HG02798 (cell line): ENCODE measurements around the gene MBD3.
A peak's percentile ranks its signal among the peaks of the same experiment; 100 is the strongest.

ENCODE experiments used
- ATAC-seq: cut with Tn5 transposase; IDR thresholded peaks from one replicate; pipeline ENCODE4 v1.9.1; 2021; ENCODE audit warnings: mild to moderate bottlenecking; ENCODE audit not compliant: unreplicated experiment, poor library complexity

The MBD3 gene

DNA sequence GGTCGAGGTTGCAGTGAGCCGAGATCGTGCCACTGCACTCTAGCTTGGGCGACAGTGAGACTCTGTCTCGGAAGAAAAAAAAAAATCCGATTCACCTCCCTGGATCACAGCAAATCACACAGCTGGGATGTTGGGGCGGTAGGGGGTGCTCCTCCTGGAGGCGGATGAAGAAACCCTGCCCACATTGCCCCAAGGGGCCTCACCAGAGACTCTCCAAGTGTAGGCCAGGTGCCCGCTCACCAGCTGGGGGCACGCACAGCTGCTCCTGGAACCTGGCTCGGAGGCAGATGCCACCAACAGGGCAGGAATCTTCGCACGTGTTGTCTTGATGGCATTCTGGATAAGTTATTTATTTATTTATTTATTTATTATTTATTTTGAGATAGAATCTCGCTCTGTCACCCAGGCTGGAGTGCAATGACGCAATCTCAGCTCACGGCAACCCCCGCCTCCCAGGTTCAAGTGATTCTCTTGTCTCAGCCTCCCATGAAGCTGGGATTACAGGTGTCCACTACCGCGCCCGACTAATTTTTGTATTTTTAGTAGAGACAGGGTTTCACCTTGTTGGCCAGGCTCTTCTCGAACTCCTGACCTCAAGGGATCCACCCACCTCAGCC lies 9.5 kb upstream of the MBD3 start:
- no peak for ATAC-seq

DNA sequence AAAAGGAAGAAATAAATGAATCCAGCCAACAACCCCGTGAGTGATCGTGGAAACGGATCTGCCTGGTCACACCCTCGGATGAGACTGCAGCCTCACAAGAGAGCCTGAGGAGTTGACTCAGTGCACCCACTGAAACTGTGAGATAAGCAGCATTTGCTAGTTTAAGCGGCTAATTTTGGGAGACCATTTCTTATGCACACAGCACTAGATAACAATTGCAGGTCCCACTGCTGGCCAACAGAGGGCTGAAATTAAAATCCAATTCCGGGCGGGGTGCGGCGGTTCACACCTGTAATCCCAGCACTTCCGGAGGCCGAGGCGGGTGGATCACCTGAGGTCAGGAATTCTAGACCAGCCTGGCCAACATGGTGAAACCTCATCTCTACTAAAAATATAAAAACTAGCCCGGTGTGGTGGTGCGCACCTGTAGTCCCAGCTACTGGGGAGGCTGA lies 9.0 kb upstream of the MBD3 start:
- no peak for ATAC-seq

DNA sequence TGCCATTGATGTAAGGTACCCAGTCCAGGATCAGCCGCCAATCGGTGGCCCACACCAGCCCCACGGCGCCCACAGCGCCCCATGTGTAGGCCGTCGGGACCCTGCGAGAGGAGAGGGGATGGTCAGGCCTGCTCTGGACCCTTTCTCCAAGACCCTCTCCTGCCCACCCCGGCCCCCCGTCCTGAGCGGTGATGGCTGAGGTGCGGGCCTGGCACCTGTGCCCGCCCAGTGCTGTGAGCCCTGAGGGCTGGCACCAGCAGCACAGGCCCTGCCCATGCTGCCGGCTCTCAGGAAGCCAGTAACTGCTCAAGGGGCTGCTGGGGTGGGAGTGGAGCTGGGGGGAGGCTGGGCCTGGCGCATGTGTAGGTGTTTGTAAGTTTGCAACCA lies 6.8 kb upstream of the MBD3 start:
- no peak for ATAC-seq

DNA sequence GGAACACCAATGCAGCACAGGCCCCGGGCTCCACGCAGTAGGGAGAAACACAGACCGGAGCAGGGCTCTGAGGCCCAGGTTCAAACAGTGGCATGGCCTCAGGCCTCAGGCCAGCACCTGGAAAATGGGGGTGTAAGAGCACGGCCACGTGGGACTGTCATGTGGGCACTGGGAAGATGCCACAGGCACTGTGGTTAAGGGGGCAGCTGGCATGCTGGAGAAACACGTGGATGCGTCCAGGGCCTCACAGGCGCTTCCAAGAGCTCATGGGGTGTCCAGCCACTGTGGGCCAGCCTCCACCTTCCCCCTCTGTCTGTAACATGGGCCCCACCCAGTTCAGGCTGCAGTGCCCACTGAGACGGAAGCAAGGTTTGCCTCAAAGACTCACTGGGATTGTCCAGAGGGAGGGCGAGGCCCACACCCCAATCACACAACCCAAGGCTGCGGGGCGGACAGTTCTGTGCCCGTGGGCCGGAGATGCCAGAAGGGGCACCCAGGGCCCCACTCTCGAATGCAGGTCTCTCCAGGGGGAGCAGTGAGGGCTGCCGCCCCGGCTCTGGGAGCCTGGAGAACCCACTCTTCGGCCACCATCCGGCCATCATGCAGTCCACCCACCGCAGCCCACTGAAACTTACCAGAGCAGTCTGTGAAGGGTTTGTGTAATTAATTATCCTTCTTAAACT lies 6.3 kb upstream of the MBD3 start:
- ATAC-seq: no peak

DNA sequence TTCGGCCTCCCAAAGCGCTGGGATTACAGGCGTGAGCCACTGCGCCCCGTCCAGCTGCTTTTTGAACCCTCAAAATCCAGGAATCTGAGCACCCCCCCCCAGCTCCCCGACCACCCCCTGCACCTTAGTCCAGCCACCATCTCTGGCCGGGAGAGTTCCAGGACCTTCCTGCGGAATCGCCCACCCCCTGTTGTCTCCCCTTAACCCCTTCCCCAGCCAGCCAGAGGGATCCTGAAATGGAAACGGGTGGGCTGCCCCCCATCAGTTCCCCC lies 772 bp upstream of the MBD3 start:
- ATAC-seq: no peak

DNA sequence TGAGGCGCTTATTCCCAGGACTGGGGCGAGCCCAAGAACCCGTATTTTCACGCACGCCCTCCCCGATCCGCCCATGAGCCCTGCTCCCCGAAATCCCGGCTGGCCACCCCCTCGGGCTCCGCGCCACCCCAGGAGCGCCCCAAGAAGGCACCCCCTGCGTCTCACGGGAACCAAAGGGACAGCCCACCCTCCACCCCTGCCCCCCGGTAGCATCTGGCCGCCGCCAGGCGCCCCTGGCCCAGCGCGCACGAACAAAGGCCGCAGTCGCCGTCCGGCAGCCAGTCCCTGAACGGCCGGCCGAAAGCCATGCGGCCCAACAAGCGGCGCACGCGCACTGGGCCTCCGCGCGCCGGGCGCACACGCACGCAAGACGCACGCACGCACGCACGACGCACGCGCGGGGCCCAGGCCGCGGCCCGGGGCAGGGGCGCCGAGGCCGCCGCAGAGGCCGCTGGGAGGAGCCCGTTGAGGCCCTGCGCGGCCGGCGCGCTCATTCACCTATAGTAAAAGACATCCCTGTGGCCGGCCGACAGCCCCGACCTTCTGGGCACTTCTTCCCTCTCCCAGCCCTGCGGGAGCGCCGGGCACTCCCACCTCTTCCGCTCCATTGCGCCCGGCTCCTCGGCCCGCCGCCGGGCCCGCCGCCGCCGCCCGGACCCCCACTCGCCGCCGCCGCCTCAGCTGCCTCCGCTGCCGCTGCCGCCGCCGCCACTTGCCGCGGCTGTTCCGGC lies 476 bp downstream of the MBD3 start:
- ATAC-seq: peak; percentile 79

DNA sequence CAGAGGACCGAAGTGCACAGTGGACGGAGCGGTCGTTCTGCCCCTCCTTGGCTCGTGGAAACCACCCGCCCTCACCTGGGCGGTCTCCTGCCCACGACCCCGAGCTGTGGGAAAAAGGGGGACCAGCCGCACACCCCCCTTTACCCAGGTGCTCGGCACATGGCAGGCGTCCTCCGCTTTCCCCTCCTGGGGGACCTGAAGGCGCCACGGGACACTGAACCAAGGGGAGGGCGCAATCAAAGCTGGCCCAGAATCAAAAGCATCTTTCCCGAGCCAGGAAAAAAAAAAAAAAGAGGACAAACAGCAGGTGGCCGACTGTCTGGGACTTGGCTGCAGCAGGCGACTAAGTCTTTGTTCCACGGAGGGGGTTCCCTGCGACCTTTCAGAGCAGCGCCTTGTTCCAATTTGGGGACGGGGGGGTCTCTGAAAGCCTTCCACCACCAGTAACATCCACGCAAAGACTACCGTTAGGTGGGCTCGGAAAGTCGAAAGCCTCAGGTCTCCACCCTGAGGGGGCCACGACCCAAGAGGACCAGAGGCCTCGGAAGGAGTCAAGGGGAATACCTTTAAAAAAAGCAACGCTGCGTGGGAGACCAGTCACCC lies 1.1 kb downstream of the MBD3 start:
- no peak for ATAC-seq

DNA sequence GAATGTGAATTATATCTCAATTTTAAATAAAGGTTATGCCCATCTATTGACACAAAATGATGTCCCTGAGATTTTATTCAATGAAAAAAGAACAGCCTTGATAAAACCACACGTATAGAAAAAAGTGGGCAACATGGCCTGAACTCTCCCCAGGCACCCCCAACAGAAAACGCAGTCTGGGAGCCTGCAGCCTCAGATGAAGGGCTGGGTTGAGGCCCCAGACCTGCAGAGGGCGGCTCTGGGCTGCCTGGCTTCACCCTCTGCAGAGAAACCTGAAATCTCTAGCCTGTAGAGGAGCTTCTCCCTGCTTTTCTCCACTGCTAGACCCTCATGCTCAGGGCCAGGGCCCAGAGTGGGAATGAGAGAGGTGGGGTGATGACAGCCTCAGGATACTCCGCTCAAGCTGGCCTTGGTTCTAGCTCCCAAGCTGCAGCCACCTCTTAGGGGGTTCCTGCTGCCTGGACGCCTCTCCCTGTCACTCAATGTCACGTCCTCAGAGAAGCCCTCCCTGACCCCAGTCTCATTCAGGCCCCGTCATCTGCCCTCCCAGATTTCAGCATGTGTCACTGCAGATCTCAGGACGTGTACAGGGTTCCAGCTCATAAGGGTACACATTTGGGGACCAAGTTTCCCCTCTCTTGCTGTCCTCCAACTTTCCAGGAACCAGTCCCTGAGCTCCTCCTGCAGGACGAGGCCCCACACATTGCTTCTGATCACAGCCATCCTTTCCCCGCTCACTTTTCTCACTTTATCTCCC lies 1.8 kb downstream of the MBD3 start:
- no peak for ATAC-seq

DNA sequence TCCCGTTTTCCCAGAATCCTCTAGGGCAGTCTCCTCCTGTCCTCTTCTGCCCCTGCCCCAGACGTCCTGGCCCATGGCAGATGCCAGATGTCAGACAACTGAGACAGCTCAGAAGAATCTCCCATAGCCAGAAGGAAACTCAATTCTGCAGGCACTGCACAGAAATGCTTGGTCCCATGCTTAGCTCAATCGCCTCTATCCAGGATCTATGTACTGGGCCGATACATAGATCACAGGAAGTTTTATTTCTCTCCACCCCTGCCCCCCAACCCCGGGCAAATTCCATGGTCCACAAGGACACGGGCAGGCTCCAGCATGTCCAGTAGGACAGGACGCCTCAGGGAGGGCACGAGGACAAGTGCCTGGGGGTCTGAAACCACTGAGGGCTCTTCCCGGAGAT lies 4.8 kb downstream of the MBD3 start:
- no peak for ATAC-seq

DNA sequence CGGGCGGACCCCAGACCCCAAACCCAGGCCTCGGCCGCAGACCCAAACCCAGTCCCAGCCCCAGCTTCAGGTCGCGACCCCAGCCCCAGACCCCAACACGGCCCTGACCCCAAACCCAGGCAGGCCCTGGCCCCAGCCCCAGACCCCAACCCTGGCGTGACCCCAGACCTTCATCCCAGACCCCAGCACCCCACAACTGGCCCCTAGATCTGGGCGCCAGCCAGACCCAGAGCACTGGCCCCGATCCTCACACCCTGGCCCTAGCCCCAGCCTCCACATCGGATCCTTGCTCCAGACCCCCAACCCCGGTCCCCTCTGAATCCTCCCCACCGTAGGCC lies 7.5 kb downstream of the MBD3 start:
- no peak for ATAC-seq

DNA sequence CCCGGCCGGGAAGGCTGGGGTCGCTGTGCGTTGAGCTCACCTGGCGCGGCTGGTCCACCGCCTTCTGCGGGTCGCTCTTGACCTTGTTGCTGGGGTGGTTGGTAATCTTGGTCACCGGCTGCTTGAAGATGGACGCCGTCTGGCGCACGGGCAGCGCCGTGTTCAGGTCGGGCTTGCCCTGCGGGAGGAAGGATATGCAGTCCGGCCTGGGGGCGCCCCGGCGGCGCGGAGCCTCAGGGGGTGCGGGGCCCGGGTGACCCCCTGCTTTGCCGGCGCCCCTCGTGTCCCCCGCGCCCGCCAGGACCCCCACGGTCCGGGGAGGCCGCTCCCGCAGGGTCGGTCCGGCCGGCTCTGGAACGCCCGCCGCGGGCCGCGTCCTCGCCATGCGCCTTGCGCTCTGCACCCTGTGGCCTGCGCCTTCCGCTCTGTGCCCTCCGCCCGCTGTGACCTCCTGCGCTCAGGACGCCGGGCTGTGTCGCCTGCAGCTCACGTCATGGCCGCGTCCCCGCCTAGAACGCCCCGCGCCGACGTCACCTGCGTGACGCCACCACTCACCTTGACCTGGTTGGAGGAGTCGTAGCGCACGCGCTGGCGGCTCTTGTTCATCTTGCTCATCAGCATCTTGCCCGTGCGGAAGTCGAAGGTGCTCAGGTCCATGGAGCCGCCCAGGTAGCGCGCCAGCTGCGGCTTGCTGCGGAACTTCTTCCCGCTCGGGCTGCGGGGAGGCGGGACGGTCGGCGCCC lies 8.0 kb downstream of the MBD3 start:
- no peak for ATAC-seq

DNA sequence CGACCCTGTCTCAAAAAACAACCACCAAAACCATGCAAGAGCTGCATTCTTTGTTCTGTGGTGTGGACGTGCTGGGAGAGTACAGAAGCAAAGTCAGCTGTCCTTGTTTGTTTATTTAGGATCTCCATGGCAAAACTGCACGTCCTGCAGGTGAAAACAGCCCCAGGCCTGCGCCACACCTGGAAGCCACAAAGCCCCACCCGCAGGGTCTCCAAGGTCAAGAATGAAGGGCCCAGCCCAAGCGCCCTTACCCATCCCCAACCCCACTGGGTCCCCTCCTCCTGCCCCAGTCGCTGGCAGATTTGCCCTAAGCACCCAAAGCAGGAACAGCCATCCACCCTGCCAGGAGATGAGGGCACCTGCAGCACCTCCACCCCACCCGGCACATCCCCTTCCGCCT lies 10.5 kb downstream of the MBD3 start:
- no peak for ATAC-seq

DNA sequence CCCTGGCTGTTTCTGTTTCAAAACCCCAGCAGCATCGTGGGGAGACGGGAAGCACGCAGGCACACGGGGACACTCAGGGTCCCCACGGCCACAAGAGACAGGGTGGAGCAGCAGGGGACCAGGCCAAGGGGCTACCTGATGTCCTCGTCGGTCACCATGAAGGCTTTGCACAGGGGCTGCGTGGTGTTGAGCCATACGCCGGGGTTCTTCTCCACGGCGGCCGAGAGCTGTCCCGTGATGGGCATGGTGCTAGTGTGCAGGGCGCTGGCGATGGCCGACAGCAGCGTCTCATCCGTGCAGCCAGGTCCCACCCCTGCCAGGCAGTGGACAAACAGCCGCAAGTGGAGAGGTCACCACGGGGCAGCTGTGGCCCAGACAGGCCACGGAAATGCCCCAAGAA lies 11.7 kb downstream of the MBD3 start:
- ATAC-seq: no peak

DNA sequence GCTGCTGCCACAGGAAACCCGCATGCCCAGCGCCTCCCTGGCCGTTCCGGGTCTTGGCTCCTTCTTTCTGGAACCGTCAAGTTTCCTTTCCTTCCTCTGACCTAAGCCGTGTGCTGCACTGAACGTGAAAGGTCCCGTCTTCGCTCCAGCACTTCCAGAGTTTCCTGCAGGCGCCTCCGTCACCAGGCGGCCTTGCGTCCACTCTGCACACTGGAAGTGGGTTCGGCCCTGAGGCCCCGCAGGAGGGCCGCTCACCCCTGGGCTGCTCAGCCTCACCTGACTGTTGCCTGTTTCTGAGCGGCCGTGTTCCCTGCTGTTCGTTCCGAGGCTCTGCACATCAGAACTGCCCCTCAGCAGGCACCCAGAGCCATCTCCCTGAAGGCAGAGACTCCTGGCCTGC lies 12.3 kb downstream of the MBD3 start:
- ATAC-seq: no peak

DNA sequence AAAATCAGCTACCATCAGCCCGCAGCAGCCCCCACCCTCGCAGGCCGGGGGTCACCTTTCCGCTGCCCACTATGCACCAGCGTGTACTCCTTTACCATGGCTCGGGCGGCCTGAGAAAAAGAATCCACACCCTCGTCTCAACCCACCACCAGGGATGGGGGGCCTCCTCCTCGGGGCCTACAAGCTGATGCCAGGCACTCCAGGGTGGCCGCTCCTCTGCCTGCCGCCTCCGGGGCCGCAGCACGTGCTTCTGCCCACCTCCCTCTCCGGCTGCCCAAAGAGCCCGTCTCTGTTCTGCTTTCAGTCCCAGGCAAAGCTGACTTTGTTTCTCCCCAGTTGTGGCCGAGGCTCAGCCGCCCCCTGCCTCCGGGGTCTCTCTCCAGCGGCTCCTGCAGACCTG lies 13.4 kb downstream of the MBD3 start:
- no peak for ATAC-seq

DNA sequence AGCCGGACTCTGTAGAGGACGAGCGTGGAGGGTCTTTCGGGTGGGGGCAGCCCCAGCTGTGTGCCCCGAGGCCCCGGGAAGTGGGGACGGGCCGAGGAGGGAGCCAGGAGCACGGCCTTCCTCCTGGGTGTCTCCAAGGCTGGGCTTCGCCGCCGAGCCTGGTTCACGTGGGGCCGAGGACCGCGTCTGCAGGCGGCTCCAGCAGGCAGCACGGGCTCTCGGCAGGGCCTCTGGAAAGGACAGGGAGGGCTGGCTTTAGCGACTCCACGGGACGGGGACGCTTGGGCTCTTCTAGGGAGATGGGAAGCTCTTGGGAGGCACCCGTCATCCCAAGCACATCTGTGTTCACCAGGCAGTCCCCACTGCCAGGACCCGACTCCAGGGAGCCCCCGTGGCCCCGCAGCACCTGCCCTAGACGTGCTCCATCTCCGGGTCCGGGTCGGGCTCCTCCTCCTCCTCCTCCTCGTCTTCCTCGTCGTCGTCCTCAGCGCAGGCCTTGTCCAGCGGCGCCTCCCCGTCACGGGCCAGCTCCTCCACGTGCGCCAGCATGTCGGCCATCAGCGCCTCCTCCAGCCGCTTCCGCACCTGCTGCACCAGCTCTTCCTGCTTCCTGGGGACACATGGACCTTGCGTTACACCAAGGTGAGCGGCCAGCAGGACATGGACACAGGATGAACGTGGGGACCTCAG lies 14.6 kb downstream of the MBD3 start:
- no peak for ATAC-seq

DNA sequence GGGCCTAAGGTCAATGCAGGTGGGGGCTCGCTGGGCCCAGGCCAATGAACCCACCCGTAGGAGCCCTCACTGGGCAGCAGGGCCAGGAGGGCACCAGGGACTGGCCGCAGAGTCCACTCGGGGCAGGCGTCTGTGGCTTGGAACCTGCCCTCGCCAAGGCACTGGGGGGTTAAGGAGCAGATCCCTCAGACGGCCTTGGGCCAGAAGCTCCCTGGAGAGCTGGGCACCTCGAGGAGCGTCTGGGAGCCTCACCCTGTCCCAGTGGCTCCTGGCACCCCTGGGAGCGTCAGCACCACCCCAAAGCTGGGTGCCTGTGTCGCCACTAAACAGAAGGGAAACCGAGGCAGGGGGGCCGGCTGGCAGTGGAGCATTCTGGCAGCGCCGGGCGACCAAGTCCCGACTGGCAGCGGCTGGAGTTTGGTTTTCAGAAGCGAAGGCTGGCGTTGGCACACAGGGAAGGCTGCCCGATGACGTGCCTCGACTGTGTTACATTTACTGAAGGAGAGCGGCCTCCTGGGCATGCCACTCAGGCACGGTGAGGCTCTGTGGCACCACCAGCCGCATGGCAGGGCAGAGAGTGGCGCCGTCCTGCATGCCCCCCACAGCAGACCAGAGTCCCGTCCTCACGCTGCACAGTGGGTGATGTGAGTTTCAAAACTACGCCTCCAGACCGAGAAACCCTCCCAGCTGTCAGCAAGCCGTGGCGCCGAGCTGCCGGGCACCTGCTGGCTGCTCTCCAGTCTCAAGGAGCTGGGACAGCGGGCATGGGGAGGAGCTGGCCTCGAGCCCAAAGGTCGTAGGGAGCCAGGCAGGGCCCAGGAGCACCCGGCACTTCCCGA lies 15.4 kb downstream of the MBD3 start:
- no peak for ATAC-seq

DNA sequence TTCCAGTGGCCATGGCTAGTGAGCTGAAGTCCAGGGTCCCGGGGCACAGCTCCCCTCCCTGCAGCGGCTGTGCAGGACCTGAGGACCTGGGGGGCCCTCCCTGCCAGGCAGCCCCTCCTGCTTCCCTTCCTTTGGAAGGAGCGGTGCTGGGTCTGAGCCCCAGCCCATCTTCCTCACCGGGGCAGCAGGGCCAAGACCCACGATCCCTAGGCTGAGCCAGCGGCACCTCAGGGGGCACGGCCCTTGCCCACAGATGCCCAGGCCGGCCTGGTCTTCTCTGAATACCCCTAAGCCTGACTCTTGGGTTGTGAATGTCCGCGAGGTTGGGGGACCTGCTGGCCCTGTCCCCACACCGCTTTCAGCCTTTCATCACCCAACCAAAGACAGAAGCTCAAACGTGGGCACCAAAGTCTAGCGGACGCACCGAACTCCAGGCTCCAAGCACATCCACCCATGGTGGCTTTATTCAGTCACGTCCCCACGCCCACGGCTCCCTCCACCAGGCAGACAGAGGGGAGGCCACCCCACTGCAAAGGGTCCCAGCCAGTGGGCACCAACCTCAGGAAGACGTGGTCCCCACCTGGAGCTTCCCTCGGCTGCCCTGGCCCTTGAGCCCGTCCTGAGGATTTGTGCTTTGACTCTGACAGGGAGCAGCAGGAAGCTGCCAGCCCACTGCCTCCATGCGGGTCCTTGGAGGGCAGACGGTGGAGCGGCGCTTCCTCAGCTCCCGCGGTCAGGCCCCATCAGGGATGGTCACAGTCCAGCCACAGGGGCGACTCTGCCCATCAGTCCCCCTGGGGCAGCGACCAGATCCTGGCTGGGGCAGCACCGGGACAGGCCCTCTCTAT lies 16.2 kb downstream of the MBD3 start:
- ATAC-seq: no peak
